NB4 (cell line): ENCODE data around the gene S100A2.
A peak's percentile ranks its signal among the peaks of the same experiment; 100 is the strongest.

ENCODE experiments used
- DNase-seq: peaks from one replicate; pipeline ENCODE4 v3.0.0; 2010; ENCODE audit warnings: low read depth
- H3K4me3 ChIP-seq: one replicate; pipeline ENCODE4 v1.5.1; 2011; ENCODE audit warnings: mild to moderate bottlenecking, low read depth, low read length, moderate library complexity
- MYC ChIP-seq: IDR thresholded peaks from 2 replicates; pipeline ENCODE4 v1.6.1; 2011; ENCODE audit warnings: low read depth, low read length
- POLR2A ChIP-seq: IDR thresholded peaks from 2 replicates; pipeline ENCODE4 v1.6.1; 2011; ENCODE audit warnings: mild to moderate bottlenecking; ENCODE audit not compliant: insufficient read length; ENCODE audit errors: extremely low read depth
- TF ChIP-seq, protein P1 (sequence below): IDR thresholded peaks from 2 replicates; pipeline ENCODE4 v1.6.1; 2011; ENCODE audit warnings: low read depth, low read length
- TF ChIP-seq, protein P2 (sequence below): IDR thresholded peaks from one replicate; pipeline ENCODE4 v1.5.1; 2012; ENCODE audit warnings: low read depth, low read length

The S100A2 gene

DNA sequence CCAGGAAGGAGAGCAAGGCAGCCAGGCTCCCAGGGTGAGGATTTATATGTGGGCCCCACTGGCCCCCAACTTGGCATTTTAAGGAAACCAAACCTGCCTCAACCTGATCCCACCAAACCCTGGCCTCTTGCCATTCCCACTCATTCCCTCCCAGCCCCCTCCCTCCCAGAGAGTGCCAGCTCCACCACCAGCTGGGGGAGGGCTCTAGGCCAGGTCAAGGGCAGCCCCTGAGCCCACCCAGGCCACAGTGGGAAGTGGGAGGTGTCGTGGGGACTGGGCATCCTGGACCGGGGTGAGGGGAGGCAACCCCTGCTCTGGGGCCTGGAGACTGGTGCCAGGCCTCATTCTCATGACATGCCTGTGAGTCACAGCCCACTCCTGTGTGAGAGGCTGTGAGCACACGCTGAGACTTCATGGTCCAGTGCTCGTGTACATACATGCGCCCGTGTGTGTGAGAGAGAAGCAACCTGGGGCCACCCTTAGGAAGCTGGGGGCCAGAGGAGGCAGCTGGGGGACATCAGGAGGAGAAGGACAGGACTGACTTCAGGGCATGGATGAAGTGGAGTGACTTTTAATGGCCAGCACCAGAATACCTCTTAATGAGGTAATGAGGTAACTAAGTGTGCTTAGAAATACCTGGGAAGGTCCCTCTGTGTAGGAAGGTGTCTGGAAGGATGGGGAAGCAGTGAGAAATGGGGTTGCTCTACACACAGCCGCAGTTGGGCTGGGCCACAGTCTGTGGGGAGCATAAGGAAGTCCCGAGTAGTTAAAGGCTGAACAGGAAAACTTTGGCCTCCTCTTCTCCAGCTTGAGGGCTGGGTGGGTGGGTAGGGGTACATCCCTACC is at the start of gene S100A2:
TSS of gene S100A2 (minus strand) at position 316 of the 846 bp plus-strand sequence. CDS start 1,967 bp downstream, outside the sequence.
- peak; percentile 59 for DNase-seq

DNA sequence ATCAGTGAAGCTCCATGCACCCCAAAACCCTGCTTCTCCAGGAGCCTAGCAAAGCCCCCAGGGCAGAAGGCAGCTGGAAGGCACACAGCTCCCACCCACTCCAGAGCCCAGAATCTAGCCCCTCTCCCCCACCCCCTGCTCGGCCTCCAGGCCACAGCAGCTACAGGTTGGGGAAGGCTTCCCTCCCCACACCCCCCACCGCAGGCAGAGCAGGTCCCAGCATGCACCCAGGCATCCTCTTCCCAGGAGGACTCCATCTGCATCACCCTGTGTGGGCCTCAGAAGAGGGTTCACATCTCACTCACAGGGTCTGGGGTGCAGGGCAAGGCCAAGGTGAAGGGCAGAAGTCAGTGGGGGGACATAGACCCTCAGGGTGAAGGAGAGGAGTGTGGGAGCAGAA is 49.8 kb upstream of the S100A2 start:
- TF ChIP-seq MYC (no peak), POLR2A (no peak)
- TF ChIP-seq, protein P1, sequence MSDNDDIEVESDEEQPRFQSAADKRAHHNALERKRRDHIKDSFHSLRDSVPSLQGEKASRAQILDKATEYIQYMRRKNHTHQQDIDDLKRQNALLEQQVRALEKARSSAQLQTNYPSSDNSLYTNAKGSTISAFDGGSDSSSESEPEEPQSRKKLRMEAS: no peak
- TF ChIP-seq, protein P2, sequence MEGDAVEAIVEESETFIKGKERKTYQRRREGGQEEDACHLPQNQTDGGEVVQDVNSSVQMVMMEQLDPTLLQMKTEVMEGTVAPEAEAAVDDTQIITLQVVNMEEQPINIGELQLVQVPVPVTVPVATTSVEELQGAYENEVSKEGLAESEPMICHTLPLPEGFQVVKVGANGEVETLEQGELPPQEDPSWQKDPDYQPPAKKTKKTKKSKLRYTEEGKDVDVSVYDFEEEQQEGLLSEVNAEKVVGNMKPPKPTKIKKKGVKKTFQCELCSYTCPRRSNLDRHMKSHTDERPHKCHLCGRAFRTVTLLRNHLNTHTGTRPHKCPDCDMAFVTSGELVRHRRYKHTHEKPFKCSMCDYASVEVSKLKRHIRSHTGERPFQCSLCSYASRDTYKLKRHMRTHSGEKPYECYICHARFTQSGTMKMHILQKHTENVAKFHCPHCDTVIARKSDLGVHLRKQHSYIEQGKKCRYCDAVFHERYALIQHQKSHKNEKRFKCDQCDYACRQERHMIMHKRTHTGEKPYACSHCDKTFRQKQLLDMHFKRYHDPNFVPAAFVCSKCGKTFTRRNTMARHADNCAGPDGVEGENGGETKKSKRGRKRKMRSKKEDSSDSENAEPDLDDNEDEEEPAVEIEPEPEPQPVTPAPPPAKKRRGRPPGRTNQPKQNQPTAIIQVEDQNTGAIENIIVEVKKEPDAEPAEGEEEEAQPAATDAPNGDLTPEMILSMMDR: no peak
- DNase-seq: no peak
- H3K4me3 ChIP-seq: no peak overlapping the region

More for the DNA sequence above, at the start of gene S100A2:
- TF ChIP-seq, protein P2: no peak
- TF ChIP-seq MYC: no peak
- H3K4me3 ChIP-seq: no peak within 1 kb of the TSS

DNA sequence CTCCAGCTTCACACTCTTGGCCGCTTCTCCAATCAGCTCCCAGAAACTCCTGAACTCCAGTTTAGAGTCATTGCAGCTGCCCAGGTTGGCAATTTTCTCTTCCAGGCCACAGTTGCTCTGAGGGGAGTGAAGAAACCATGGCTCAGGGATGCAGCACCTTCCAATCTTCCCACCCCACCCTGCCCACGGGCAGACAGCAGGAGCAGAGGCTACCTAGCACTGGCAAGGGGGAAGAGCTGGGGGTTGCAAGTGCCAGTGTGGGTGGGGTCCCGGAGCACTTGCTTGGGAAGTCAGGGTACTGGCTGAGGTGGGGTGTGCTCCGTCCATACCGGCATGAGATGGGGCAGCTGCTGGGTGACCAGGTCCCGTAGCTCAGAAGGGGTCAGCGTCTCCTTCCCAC is 49.3 kb upstream of the S100A2 start:
- no peak for DNase-seq

GRCh38 chr1:153614189-153614900 is 48.7 kb upstream of the S100A2 start:
- no peak overlapping the region for H3K4me3 ChIP-seq
- DNase-seq: no peak
- TF ChIP-seq, protein P1: no peak
- TF ChIP-seq, protein P2: no peak
- TF ChIP-seq POLR2A (no peak), MYC (no peak)

More for the DNA sequence above, 49.3 kb upstream of the S100A2 start:
- H3K4me3 ChIP-seq: no peak overlapping the region
- TF ChIP-seq POLR2A: no peak
- TF ChIP-seq MYC: no peak

- no peak overlapping the region for H3K4me3 ChIP-seq
- no peak for DNase-seq
- no peak for TF ChIP-seq POLR2A
- TF ChIP-seq, protein P2: no peak
- TF ChIP-seq MYC: no peak
- TF ChIP-seq, protein P1: no peak
Measured at GRCh38 chr1:153613406-153613805, 47.8 kb upstream of the S100A2 start.

DNA sequence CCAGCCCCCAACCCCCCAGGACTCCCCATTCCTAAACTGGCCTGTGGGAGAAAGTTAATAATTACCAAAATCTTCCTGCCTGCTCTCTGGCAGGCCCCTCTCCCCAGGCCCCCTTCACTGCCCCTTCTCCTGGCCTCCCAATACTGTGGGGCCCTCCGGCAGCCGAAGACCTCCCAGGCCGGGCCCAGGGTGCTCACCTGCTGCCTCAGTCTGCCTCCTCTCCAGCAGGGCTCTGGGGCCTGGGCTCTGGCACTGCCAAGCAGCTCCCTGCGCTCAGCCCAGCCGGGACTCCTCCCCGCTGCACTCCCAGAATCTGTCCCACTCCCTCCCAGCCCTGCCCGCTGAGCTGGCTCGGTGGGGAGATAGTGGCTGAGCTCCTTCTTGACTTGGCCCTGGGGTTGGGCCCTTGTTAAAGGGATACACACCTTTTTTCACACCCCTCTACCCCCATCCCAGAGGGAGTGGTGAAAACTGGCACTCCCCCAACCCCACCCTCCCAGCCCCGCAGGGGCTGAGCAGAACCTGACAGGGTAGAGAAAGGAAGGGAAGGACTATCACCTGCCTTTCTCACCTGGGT is 47.2 kb upstream of the S100A2 start, which contains the start of gene S100A16:
TSS of gene S100A16 (minus strand) at position 383 of the 577 bp plus-strand sequence. CDS start 4,986 bp downstream, outside the sequence.
- no peak within 1 kb of the TSS for H3K4me3 ChIP-seq
- DNase-seq: no peak

More for the DNA sequence above, 47.2 kb upstream of the S100A2 start, which contains the start of gene S100A16:
- TF ChIP-seq, protein P2: no peak
- TF ChIP-seq, protein P1: no peak
- TF ChIP-seq POLR2A (no peak), MYC (no peak)
